Suprapubic skin (tissue), 4 donors: ENCODE results near the gene L3MBTL4. TPM values are rescaled to one million over a fixed set of nuclear protein-coding genes. Genes with fewer than 3 reads are reported as not detected.
"Not testable (repeated sequence)": the region's sequence is repeated elsewhere in the genome, so short reads cannot be mapped to it uniquely, and the experiment has no call there.

ENCODE experiments used
- DNase-seq, 2 donors: peaks; one replicate each; pipeline ENCODE4 v3.0.0-alpha.2; 2019; ENCODE audit warnings: low spot score in 2 of 2
- H3K27ac ChIP-seq: fragments of 200-600 bp; sonication (generic); one replicate; pipeline ENCODE4 v1.5.1; 2019
- H3K27me3 ChIP-seq: fragments of 200-600 bp; sonication (generic); one replicate; pipeline ENCODE4 v1.5.1; 2019
- H3K36me3 ChIP-seq: fragments of 200-600 bp; sonication (generic); one replicate; pipeline ENCODE4 v1.5.1; 2019
- H3K4me1 ChIP-seq: fragments of 200-600 bp; sonication (generic); one replicate; pipeline ENCODE4 v1.5.1; 2019
- H3K4me3 ChIP-seq: fragments of 200-600 bp; sonication (generic); one replicate; pipeline ENCODE4 v1.5.1; 2019; ENCODE audit warnings: mild to moderate bottlenecking
- H3K9me3 ChIP-seq: fragments of 200-600 bp; sonication (generic); one replicate; pipeline ENCODE4 v1.5.1; 2019
- EP300 ChIP-seq: sonication (generic); formaldehyde crosslinking; IDR thresholded peaks from one replicate; pipeline ENCODE4 v1.6.1; 2017; ENCODE audit warnings: antibody characterized with exemption
- POLR2A ChIP-seq, 2 donors: fragments of 450-650 bp; IDR thresholded peaks; one replicate each; pipeline ENCODE4 v1.6.1; 2017; ENCODE audit warnings: antibody characterized with exemption in 2 of 2, mild to moderate bottlenecking in 2 of 2, moderate library complexity in 2 of 2
- POLR2AphosphoS5 ChIP-seq, 3 donors: sonication (generic); formaldehyde crosslinking; IDR thresholded peaks; one replicate each; pipeline ENCODE4 v1.6.1; 2017; ENCODE audit warnings: antibody characterized with exemption in 3 of 3
- WGBS: methylation state at CpG from one replicate; pipeline ENCODE4 v1.1.5; 2018; 5-methylcytosine and 5-hydroxymethylcytosine counted together
- total RNA-seq, 4 donors: library from RNA; depleted of rRNA; stranded (reverse); fragments of >200 nt; gene quantifications; one replicate each; pipeline ENCODE4 v1.1.0, GENCODE V29; 2016
- TF ChIP-seq, protein P1 (sequence below), 2 donors: fragments of 200-600 bp in 1 of 2; fragments of 450-650 bp in 1 of 2; sonication (generic) in 1 of 2; IDR thresholded peaks; one replicate each; pipeline ENCODE4 v1.5.1; 2016 to 2019; ENCODE audit warnings: antibody characterized with exemption in 2 of 2, mild to moderate bottlenecking in 1 of 2, moderate library complexity in 1 of 2

The L3MBTL4 gene
- total RNA-seq, 4 donors from 2014 or later, result 11.9 to 29.9 (median 14.4) TPM

DNA sequence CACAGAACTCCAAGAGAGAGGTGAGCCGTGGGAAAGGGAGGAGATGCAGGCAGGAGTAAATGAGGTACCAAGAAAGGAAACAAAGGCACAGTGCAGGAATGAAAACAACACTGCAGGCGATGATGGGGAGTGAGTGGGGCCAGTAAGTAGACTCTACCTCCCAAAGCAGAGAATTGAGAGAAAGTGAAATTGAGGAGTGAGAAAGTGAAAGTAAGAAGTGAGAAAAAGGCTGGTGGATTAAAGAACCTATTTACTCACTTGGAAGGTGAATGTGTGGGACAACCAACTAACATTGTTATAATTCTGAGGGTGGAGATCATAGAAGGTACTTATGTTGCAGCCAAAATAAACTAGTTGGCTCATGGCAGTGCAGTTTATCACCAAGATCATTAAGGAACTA, 326.3 kb downstream of the L3MBTL4 start:
- DNase-seq, result no peak
- TF ChIP-seq POLR2A (IDR thresholded peaks at IDR 0.05) (no peak), EP300 (no peak), POLR2AphosphoS5 (IDR thresholded peaks at IDR 0.05) (no peak)
- TF ChIP-seq, protein P1, sequence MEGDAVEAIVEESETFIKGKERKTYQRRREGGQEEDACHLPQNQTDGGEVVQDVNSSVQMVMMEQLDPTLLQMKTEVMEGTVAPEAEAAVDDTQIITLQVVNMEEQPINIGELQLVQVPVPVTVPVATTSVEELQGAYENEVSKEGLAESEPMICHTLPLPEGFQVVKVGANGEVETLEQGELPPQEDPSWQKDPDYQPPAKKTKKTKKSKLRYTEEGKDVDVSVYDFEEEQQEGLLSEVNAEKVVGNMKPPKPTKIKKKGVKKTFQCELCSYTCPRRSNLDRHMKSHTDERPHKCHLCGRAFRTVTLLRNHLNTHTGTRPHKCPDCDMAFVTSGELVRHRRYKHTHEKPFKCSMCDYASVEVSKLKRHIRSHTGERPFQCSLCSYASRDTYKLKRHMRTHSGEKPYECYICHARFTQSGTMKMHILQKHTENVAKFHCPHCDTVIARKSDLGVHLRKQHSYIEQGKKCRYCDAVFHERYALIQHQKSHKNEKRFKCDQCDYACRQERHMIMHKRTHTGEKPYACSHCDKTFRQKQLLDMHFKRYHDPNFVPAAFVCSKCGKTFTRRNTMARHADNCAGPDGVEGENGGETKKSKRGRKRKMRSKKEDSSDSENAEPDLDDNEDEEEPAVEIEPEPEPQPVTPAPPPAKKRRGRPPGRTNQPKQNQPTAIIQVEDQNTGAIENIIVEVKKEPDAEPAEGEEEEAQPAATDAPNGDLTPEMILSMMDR (IDR thresholded peaks at IDR 0.05), result no peak
- 67% methylated on average over 2 of the region's 2 CpGs for WGBS
- H3K36me3 ChIP-seq, result peaks cover 3% of the 10 kb centered on the region
- H3K9me3 ChIP-seq, result no peaks in the 10 kb centered on the region
- peaks cover 11% of the 10 kb centered on the region for H3K4me1 ChIP-seq
- no peaks in the 10 kb centered on the region for H3K27me3 ChIP-seq
- H3K4me3 ChIP-seq, result no peak overlapping the region
- H3K27ac ChIP-seq, result no peak overlapping the region

DNA sequence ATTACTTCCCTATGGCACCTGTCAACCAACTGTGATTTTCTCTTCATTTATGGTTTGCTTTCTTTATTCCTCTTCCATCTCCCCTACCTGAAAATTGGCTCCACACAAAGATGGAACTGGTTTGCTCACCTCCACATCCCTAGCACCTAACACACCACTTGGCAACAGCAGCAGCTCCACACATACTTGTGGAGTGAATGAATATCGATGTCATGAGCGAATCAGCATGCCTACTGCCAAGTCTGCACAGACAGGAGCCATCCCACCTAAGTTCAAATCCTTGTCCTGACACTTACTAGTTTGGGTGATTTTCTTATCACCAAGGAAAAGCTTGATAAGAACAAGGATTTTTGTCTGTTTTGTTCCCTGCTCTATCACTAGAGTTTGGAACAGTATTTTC, 328.0 kb downstream of the L3MBTL4 start:
- no peak overlapping the region for H3K27ac ChIP-seq
- WGBS, result 88% methylated on average over 2 of the region's 2 CpGs
- H3K36me3 ChIP-seq, result no peaks in the 10 kb centered on the region
- TF ChIP-seq POLR2A (IDR thresholded peaks at IDR 0.05), result no peak
- no peak for TF ChIP-seq EP300
- TF ChIP-seq POLR2AphosphoS5 (IDR thresholded peaks at IDR 0.05), result no peak
- TF ChIP-seq, protein P1 (IDR thresholded peaks at IDR 0.05), result no peak
- no peak for DNase-seq
- no peak overlapping the region for H3K4me3 ChIP-seq
- peaks cover 11% of the 10 kb centered on the region for H3K4me1 ChIP-seq
- H3K9me3 ChIP-seq, result no peaks in the 10 kb centered on the region
- H3K27me3 ChIP-seq, result no peaks in the 10 kb centered on the region

DNA sequence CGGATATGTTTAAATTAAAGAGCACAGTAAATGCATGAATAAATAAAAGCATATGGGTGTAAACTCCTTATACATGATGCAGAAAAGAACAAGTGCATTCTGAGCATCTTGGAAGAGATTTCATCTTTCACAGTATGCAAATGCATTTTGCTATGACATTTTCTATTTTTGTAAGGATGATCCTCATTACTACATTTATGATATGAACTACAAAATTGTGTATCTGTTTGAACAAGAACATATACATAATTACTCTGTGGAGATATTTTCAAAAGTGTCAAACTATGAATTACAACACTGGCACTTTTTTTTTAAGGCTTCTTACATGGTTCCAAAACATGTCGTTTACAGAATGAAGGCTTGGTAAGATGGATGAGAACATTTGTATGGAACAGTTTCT, 335.3 kb downstream of the L3MBTL4 start:
- TF ChIP-seq EP300 (no peak), POLR2A (IDR thresholded peaks at IDR 0.05) (no peak), POLR2AphosphoS5 (IDR thresholded peaks at IDR 0.05) (no peak)
- TF ChIP-seq, protein P1 (IDR thresholded peaks at IDR 0.05), result no peak
- H3K4me3 ChIP-seq, result no peak overlapping the region
- no peaks in the 10 kb centered on the region for H3K9me3 ChIP-seq
- 51% methylated on average over 2 of the region's 2 CpGs for WGBS
- H3K4me1 ChIP-seq, result no peaks in the 10 kb centered on the region
- DNase-seq, result no peak
- H3K36me3 ChIP-seq, result no peaks in the 10 kb centered on the region
- H3K27ac ChIP-seq, result no peak overlapping the region
- H3K27me3 ChIP-seq, result no peaks in the 10 kb centered on the region

DNA sequence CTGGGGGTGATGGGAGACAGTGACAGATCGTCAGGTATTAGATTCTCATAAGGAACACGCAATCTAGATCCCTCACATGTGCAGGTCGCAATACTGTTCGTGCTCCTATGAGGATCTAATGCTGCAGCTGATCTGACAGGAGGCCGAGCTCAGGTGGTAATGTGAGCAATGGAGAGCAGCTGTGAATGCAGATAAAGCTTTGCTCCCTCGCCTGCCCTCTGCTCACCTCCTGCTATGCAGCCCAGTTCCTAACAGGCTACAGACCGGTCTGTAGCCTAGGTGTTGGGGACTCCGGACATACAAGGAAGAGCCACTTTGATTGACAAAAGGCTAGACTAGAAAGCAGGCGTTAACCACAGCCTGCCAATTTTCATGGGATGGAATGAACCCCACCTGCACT, 335.8 kb downstream of the L3MBTL4 start:
- no peaks in the 10 kb centered on the region for H3K4me1 ChIP-seq
- H3K9me3 ChIP-seq, result no peaks in the 10 kb centered on the region
- 88% methylated on average over 9 of the region's 9 CpGs for WGBS
- H3K27ac ChIP-seq, result no peak overlapping the region
- no peaks in the 10 kb centered on the region for H3K27me3 ChIP-seq
- no peak for TF ChIP-seq POLR2AphosphoS5 (IDR thresholded peaks at IDR 0.05)
- no peak for TF ChIP-seq POLR2A (IDR thresholded peaks at IDR 0.05)
- TF ChIP-seq, protein P1 (IDR thresholded peaks at IDR 0.05), result no peak
- no peak for TF ChIP-seq EP300
- no peak for DNase-seq
- H3K4me3 ChIP-seq, result no peak overlapping the region
- no peaks in the 10 kb centered on the region for H3K36me3 ChIP-seq

DNA sequence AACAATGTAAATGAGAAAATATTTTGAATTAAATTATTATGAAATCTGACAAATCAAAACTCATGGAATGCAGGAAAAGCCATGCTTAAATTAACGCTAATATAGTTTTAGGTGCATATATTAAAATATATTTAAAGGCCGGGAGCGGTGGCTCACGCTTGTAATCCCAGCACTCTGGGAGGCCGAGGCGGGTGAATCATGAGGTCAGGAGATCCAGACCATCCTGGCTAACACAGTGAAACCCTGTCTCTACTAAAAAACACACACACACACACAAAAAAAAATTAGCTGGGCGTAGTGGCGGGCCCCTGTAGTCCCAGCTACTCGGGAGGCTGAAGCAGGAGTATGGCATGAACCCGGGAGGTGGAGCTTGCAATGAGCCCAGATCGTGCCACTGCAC, 342.3 kb downstream of the L3MBTL4 start:
- H3K4me1 ChIP-seq, H3K36me3 ChIP-seq, H3K9me3 ChIP-seq, H3K27ac ChIP-seq, H3K4me3 ChIP-seq, DNase-seq, H3K27me3 ChIP-seq: not testable (repeated sequence)
- WGBS, result 93% methylated on average over 11 of the region's 11 CpGs

DNA sequence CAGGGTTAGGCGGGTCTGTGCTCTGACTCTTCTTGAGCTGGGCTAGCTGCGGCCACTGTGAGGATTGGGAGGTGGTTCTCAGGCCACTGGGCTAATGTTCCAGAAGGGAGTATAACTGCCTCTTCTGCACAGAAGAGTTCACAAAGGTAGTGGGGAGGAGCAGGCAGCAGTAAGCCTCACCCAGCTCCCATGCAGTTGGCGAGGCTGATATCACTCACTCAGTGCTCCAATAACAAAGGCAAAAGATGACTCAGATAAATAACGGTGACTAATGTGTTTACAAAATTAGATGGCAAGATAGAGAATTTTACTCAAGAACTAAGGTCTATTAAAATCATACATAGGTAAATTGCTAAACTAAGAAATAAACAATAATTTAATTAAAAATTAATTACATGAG, 345.2 kb downstream of the L3MBTL4 start:
- WGBS, result 87% methylated on average over 4 of the region's 4 CpGs
- DNase-seq, result no peak
- Histone ChIP-seq H3K27me3 (no peaks in the 10 kb centered on the region), H3K4me3 (no peak overlapping the region), H3K36me3 (no peaks in the 10 kb centered on the region), H3K4me1 (no peaks in the 10 kb centered on the region), H3K9me3 (no peaks in the 10 kb centered on the region), H3K27ac (no peak overlapping the region)
- TF ChIP-seq, protein P1 (IDR thresholded peaks at IDR 0.05), result no peak
- TF ChIP-seq POLR2AphosphoS5 (IDR thresholded peaks at IDR 0.05) (no peak), POLR2A (IDR thresholded peaks at IDR 0.05) (no peak), EP300 (no peak)
